Activated T-cell treated with anti-CD3 and anti-CD28 coated beads for 1 hour (primary cell): ENCODE results near the gene IL18R1.
"Not testable (repeated sequence)": the region's sequence is repeated elsewhere in the genome, so short reads cannot be mapped to it uniquely, and the experiment has no call there.

Source experiments
- DNase-seq: peaks from one replicate; pipeline ENCODE4 v3.0.0-alpha.2; 2020; ENCODE audit warnings: low read depth

IL18R1 gene

GRCh38 chr2:102355526-102356380, at the start of gene IL18R1:
IL18R1 (plus strand) TSS chr2:102355796; CDS start chr2:102362661, 6,865 bp downstream.
- peak; percentile 49 for DNase-seq

DNA sequence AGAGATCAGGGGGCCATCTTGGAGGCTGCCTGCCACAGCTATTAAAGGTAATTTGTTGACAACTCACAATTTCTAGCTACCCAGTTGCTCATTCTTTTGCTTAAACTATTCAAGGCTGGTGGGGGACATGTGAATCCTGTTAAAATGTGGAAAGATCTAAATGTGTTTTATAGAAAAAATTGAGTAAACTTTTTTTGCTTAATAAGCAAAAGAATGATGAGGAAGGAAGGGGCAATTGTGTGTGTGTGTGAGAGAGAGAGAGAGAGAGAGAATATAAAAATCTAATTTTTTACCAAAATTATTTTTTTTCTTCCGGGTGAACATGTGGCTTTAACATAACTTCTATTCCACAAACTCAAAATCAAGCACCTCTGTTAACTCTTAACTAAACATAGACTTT, 49.5 kb upstream of the IL18R1 start:
- no peak for DNase-seq

GRCh38 chr2:102310964-102311640, 44.5 kb upstream of the IL18R1 start, which contains the start of gene IL1RL1:
IL1RL1 (plus strand) TSS chr2:102311563; CDS start chr2:102338265, 26,702 bp downstream.
- DNase-seq: no peak

GRCh38 chr2:102313025-102313424, 42.6 kb upstream of the IL18R1 start:
- no peak for DNase-seq

GRCh38 chr2:102313471-102313870, 42.1 kb upstream of the IL18R1 start:
- no peak for DNase-seq

- no peak for DNase-seq
Observed at GRCh38 chr2:102313950-102314349, 41.6 kb upstream of the IL18R1 start.

DNA sequence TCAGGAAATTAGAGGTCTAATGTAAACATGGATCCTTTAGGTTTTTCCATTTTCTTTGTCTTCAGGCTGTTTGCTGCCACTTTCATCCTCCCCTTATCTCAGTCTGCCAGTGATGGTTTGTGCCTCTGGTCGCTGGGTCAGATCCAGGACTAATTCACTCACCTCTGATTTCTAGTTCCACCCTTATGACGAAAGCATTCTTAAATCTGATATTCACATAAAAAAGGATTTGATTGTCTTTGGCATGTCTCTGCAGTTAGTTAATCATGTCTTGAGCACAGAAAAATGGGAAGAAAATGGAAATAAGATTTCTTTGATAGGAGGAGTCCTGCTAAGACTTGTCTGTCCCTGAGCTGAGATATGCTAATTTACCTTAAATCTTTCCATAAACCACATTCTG, 39.7 kb upstream of the IL18R1 start:
- DNase-seq: no peak

- no peak for DNase-seq
Observed at GRCh38 chr2:102317715-102318114, 37.9 kb upstream of the IL18R1 start.

GRCh38 chr2:102318437-102318836, 37.2 kb upstream of the IL18R1 start:
- no peak for DNase-seq

DNA sequence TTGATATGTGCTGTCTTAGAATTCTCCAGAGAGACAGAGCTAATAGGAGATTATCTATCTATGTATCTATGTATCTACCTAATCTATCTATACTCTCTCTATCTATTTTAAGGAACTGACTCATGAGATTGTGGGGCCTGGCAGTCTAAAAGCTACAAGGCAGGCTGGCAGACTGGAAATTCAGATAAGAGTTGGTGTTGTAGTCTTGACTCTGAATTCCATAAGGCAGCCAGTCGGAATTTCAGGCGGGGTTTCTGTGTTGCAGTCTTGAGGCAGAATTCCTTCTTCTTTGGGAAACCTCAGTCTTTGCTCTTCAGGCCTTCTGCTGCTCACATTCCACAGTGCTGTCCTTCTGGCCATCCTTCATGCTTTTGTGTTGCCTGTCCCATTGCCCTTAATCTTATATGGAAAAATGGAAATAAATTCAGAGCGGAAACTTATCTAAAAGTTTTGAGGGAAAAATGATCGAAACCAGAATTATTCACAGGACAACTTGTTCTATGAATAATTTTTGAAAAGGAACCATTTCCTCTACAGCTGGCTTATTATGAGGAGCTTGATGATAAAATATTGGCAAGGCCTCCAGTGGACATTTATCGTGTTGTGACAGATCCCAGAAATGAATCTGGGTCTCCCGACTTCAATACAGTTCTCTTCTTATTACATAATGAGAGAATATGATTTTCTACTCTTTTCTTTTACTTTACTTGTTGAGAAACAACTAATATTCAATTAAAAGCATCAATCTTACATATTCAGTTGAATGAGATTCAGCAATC, 33.5 kb upstream of the IL18R1 start:
- no peak for DNase-seq

DNA sequence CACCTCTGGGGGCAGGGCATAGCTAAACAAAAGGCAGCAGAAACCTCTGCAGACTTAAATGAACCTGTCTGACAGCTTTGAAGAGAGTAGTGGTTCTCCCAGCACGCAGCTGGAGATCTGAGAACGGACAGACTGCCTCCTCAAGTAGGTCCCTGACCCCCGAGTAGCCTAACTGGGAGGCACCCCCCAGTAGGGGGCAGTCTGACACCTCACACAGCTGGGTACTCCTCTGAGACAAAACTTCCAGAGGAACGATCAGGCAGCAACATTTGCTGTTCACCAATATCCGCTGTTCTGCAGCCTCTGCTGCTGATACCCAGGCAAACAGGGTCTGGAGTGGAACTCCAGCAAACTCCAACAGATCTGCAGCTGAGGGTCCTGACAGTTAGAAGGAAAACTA, 30.7 kb upstream of the IL18R1 start:
- not testable (repeated sequence) for DNase-seq

DNA sequence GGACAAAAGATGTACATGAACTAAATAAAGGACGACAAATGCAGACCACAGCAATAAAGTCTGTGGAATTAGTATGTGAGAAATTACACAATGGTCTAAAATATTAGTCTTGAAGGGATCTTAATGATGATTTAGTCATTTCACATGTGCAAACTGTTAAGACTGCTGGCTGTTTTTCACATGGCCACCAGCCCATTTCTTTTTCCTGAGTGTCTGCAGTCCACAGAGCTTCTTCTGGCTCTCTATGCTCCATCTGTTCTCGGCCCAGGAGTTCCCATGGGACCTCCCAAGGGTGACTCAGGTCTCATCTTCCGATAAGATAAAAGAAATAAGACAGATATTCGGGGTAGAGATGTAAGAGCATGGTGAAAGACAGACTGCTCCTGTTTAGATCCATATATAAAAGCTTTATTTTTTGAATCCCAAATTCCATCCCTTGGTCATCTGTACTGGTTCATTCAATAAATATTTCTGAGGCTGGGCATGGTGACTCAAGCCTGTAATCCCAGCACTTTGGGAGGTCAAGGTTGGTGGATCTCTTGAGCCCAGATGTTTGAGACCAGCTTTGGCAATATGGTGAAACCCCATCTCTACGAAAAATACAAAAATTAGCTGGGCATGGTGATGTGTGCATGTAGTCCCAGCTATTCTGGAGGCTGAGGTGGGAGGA, 24.1 kb upstream of the IL18R1 start:
- DNase-seq: no peak

DNA sequence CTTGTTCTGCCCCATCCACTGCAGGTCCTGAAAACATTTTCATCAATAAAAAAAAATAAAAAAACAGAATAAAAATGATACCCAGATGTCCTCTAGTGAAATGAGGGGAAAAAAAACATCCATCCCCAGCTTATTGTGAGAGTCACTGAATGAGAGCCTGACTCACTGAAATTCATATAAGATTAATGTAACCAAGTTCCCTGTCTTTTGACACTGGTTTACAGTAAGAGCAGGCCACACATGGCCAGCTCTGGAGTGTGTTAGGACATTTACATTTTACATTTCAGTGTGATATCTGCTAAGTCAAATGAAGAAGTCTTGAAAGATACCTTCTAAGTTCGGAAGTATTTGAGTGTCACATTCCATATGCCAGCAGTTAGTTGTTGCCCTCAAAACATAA, 21.1 kb upstream of the IL18R1 start:
- no peak for DNase-seq

- no peak for DNase-seq
Observed at GRCh38 chr2:102335871-102336366, 19.7 kb upstream of the IL18R1 start.

DNA sequence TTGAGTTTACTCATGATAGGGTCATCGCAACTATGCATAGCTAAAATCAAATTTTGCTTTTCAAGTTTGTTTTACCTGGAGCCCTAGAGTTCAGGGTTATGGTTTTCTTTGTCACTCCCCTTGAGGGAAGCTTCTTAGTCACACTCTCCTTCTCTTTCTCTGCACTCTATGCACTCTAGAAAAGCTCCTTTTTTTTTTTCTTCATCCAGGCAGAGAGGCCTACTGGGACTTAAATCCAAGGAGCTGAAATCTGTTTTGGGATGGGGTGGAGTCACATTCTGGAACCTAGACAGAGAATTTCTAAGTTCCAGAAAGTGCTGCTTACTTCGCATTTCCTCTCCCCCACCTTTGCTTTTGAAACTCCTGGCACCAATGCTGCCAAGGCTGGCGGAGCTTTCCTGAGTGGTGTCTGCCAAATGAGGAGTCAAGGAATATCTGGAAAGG, 19.1 kb upstream of the IL18R1 start:
- no peak for DNase-seq

DNA sequence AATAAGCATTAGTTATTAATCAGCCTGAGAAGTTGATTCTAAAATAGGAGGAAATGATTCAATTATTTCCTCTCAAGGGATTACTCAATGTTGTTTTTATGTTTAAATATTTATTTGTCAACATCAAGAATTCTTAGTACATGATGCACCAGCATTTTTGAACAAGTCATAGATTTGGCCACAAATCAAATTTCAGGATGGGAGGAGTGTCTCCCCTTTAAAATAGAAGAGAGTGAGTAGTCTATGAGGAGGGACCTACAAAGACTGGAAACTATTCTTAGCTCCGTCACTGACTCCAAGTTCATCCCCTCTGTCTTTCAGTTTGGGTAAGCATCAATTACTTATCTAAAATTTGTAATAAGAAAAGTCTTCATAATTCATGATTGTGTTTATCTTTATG, 18.6 kb upstream of the IL18R1 start:
- no peak for DNase-seq

- no peak for DNase-seq
Observed at GRCh38 chr2:102337481-102338386, 17.9 kb upstream of the IL18R1 start.

DNA sequence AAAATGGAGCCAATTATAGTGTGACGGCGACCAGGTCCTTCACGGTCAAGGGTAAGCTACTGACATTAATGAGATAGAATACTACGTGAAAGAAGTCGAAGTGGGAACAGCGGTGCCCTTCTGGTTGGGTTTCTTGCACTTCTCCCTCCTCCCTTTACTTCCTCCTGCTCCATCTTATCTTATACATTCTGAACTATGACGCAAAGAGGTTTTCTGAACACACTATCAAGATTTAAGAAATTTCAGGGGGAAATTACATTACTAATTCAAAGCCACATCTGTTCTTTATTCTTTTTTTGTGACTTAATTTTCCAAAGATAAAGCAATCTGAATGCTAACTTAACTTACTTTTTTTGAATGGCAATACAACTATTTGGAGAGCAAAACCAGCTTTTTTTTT, 14.8 kb upstream of the IL18R1 start:
- no peak for DNase-seq

DNA sequence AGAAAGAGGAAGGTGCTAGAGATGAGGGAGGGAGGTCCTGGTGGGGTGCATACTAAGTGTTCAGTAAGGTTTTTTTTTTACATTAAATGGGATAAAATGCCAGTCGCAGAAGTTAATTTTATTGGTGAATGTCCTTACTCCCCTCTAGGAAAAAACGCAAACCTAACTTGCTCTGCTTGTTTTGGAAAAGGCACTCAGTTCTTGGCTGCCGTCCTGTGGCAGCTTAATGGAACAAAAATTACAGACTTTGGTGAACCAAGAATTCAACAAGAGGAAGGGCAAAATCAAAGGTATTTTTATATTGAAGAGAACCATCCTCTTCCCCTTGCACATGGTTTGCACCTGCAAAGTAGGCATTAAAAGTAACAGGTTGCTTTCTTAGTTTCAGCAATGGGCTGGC, 12.7 kb upstream of the IL18R1 start:
- DNase-seq: no peak

DNA sequence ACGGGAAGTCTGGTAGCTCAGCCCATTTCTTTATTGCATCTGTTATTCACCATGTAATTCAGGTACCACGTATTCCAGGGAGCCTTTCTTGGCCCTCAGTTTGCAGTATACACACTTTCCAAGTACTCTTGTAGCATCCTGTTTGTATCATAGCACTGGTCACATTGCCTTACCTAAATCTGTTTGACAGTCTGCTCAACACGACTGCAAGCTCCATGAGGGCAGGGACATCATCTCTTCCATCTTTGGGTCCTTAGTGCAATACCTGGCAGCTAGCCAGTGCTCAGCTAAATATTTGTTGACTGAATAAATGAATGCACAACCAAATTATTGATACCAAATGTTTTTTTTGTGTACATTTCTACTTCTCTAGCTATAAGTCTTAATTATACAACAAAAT, 11.2 kb upstream of the IL18R1 start:
- DNase-seq: no peak
